Dedifferentiated amniotic fluid mesenchymal stem cell (primary cell): ENCODE measurements around the gene TUSC1.
"Not testable (repeated sequence)": the region's sequence is repeated elsewhere in the genome, so short reads cannot be mapped to it uniquely, and the experiment has no call there.

Source experiments
- DNase-seq: peaks from one replicate; pipeline ENCODE4 v3.0.0-alpha.2; 2016; ENCODE audit errors: extremely low spot score

The TUSC1 gene

DNA sequence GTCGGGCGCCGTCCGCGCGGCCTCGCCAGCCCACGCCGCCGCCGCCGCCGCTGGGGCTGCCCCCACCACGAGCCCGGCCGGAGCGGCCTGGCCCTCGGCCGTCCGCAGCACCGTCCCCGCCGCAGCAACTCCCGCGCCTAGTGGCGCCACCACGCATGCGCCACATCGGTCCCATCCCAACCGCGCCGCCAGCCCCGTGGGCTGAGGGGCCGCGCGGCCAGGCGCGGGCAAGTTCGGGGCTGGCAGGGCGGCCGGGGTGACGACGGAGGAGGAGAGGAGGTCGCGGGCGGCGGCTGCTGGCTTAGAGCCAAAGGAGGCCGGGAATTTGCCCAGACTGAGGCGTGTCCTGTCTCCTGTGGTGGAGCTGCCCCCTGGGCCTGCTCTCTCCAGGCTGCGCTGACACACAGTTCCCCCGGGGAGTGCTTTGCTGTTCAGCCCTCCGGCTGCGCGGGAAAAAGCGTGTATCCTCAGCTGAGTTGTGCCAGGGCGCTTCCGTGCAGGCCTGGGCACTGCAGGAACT, at the start of gene TUSC1:
TSS of gene TUSC1 (minus strand) at position 298 of the 520 bp plus-strand sequence. CDS start at position 166, 132 bp downstream.
- peak; percentile 64 for DNase-seq

DNA sequence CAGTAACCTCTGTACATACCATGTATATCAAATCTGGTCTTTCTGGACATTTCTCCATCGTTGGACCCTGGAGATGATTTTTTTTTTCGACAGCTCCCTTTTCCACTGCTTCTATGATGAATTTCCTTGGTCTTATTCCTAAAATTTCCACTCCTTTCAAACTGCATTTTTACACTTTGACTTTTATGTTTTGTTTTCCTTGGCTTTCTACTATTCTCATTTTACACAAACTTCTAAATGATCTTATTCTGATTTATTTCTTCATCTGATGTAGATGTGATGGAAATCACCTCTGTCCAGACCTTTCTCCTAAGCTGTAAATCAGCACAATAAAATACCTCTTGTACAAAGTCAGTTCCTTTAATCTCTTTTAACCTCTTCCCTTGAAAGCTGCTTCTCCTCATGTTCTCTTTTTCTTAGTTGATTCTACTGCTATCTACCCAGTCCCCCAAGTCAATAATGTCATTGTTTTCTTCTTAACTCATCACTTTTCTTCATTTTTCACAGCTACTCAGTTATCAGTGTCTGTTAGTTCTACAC, 48.7 kb upstream of the TUSC1 start:
- DNase-seq, result no peak

- peak; percentile 83 for DNase-seq
Observed at GRCh38 chr9:25724424-25724823, 46.2 kb upstream of the TUSC1 start.

- peak; percentile 74 for DNase-seq
Observed at GRCh38 chr9:25716220-25716872, 38.1 kb upstream of the TUSC1 start.

- DNase-seq, result no peak
Observed at GRCh38 chr9:25709941-25710340, 31.7 kb upstream of the TUSC1 start.

GRCh38 chr9:25704800-25705199, 26.6 kb upstream of the TUSC1 start:
- DNase-seq, result no peak

DNA sequence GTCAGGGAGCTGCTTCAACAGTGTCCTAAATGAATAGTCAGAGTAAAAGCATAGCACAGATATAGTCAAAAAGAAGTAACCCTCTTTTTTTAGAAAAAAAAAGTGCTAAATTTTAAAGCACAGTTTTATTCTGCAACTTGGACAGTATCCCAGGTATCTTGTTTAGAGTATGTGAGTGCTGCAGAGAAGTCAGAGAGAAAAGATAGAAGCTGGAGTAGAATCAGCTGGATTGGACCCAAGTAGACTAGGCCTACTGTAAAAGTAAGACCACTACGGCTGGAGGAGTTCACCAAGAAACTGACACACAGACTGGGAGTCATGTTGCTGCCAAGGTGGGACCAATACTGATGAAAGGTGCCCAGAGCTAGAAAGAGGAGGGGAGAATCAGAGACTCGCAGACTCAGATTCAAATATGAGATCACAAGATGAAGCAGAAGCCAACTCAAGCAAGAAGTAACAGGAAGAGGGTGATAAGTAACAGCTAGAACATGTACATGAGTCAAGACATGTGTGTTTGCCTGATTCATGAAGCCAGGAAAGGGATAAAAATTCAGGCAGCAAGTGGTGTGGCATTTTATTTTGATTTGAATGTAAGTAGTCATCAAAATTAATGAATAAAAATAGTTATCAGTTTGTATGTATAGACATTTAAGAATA, 25.6 kb upstream of the TUSC1 start:
- no peak for DNase-seq

DNA sequence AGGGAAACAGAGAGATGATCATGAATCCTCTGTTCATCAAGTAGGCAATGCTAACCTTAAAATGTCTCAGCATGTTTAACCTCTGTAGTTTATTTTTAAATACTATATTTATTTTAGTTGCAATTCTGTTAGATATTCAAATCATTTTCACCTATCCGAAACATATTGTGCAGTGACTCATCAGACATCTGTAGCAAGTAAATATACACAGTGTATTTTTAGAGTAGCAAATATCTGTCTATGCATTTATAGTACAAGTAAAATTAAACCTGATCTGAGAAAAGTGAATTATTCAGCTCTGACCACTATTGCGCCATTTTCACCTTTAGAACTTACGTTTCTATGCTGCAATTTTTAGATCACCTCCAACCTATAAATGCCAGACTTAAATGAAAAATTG, 24.3 kb upstream of the TUSC1 start:
- no peak for DNase-seq

GRCh38 chr9:25700899-25701298, 22.7 kb upstream of the TUSC1 start:
- peak; percentile 22 for DNase-seq

DNA sequence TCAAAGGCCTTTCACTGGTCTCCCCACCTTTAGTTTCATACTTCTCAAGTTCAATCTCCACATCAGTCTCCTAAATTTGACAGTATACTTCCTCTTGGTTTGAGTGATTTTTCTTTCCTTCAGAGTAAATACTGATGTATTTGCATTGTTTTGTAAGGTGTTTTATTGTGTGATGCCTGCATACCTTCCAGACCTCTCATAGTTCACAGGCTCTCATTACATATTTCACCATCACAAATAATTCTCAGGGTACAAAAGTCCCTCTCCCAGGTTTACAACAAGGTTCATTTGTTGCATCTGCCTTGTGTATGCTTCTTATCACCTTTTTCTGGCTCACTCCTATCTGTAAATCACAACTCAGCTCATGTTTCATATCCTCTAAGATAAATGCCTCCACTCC, 22.2 kb upstream of the TUSC1 start:
- no peak for DNase-seq

- no peak for DNase-seq
Observed at GRCh38 chr9:25691786-25692185, 13.5 kb upstream of the TUSC1 start.

DNA sequence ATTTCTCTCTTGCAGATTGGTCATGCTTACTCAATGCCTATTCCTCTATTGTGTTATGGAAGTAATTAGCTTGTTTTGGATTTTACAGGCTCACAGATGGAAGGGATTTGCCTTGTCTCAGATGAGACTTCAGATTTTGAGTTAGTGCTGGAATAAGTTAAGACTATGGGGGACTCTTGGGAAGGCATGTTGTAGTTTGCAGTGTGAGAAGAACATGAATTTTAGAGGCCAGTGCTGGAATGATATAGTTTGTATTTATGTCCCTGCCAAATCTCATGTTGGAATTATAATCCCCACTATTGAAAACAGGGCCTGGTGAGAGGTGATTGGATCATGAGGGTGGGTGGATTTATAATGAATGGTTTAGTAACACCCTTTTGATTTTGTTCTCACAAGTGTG, 6.1 kb upstream of the TUSC1 start:
- no peak for DNase-seq

DNA sequence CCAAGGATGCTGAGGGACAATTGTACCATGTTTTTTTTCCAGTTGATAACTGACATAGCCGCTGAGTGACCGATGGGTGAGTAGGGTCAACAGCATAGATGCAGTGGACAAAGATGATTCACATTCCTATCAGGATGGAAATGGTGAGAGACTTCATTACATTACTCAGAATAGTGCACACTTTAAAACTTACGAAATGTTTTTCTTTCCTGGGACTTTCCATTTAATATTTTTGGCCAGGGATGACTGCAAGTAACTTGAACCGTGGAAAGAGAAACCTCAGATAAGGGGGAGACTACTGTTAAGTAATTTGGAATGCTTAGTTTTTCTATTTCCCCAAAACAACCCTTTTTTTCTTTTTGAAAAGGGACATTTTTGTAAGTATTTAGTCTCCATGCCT, 3.0 kb upstream of the TUSC1 start:
- peak; percentile 74 for DNase-seq

GRCh38 chr9:25678846-25679360, 659 bp upstream of the TUSC1 start:
- DNase-seq, result no peak

DNA sequence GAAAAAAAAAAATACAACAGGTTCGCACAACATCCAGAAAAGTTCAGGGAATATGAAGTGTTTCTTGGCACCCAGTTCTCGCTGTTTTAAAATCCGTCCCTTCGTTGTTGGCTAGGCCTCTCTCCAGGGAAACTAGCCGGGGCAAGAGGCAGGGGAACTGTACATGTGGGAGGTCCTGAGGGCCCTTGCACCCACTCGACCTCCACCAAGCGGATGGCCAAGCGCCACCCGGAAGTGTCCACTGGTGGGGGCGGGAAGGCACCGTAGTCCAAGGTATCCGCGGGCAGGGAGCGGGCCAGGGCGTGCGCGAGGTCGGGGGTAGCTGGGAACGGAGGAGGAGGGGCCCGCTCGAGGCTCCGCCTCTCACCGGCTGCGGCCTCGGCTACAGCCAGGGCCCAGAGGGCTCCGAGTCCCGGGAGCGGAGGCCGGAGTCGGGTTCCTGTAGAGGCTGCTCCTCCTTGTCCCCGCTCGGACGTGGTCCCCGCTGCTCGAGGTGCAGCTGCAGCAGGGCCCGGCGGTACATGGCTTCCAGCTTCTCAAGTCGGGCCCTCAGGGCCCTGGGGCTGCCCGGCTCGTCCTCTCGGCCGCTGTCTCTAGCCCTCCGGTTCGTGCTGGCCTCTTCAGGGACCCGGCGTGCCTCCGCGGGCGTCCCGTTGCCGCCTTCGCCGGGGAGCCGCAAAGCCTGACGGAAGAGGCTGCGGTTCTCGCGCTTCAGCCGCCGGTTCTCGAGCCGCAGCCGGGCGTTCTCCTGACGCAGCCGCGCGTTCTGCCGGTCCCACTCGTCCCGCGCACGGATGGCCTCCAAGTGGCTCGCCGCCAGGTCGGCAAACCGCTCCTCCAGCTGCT, 720 bp downstream of the TUSC1 start:
- DNase-seq, result peak; percentile 25

- DNase-seq, result not testable (repeated sequence)
Observed at GRCh38 chr9:25675858-25676257, 2.4 kb downstream of the TUSC1 start.

- no peak for DNase-seq
Observed at GRCh38 chr9:25658571-25658970, 19.7 kb downstream of the TUSC1 start.

DNA sequence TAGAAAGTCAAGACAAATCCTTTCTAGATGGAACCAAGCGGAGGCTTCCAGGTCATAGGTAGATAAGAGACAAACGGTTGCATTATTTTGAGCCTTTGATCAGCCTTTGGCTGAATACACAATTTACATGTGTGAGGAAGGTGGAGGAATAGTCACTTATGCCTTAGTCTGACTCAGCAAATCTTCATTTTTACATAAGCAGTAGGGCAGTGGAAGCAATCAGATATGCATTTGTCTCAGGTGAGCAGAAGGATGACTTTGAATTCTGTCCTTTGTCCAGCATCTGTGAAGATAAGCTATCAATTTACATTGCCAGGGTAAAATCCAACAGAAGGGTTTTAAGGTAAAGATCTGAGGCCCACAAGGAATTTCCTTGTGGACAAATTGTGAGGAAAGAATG, 23.8 kb downstream of the TUSC1 start:
- no peak for DNase-seq

- no peak for DNase-seq
Observed at GRCh38 chr9:25648116-25648515, 30.1 kb downstream of the TUSC1 start.

DNA sequence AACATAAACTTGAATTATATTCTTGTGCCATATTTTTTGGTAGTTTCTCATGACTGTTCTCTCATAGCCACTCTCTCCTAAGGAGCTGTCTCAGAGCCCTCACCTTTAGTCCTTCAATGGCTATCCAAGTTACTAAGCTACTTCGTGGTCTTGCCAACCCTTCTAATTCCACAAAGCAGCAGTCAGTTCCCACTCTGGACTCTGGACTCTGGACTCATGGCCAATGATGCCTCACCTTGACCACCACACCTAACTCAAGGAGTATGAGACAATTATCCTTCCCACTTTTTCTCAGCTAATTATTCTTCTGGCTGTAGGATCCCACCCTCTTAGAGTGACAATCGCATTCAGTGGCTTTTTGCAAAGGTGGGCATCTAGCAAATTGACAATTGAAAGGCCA, 42.2 kb downstream of the TUSC1 start:
- no peak for DNase-seq

- DNase-seq, result no peak
Observed at GRCh38 chr9:25629231-25629630, 49.0 kb downstream of the TUSC1 start.
